ENCODE results near the gene KRTAP10-1.
"Not testable (repeated sequence)": the region's sequence is repeated elsewhere in the genome, so short reads cannot be mapped to it uniquely, and the experiment has no call there.

The KRTAP10-1 gene

GRCh38 chr21:44539991-44540666 is at the start of gene KRTAP10-1:
TSS of gene KRTAP10-1 (minus strand) at chr21:44540195. CDS start at chr21:44540150, 45 bp downstream.
- DNase-seq (ENCODE audit: low spot score) (no peak), FAIRE-seq (no peak)

- FAIRE-seq (no peak), DNase-seq (ENCODE audit: low spot score) (no peak)
These were observed 49.1 kb upstream of the KRTAP10-1 start for GRCh38 chr21:44589094-44589493.

- FAIRE-seq: no peak
- no peak for DNase-seq (ENCODE audit: low spot score)
These were observed 45.9 kb upstream of the KRTAP10-1 start for GRCh38 chr21:44585892-44586291.

- no peak for FAIRE-seq
These were observed 43.8 kb upstream of the KRTAP10-1 start for GRCh38 chr21:44583800-44584147.

GRCh38 chr21:44583089-44583799 is 43.2 kb upstream of the KRTAP10-1 start:
- DNase-seq (ENCODE audit: low spot score): no peak
- FAIRE-seq: no peak

More at GRCh38 chr21:44583800-44584147, 43.8 kb upstream of the KRTAP10-1 start:
- no peak for DNase-seq (ENCODE audit: low spot score)

- no peak for FAIRE-seq
- DNase-seq (ENCODE audit: low spot score): no peak
These were observed 42.1 kb upstream of the KRTAP10-1 start for GRCh38 chr21:44582055-44582454.

- DNase-seq (ENCODE audit: low spot score) (no peak), FAIRE-seq (no peak)
These were observed 41.2 kb upstream of the KRTAP10-1 start for GRCh38 chr21:44581158-44581557.

GRCh38 chr21:44580231-44580821 is 40.3 kb upstream of the KRTAP10-1 start, which contains the start of gene KRTAP10-5:
TSS of gene KRTAP10-5 (minus strand) at chr21:44580604. CDS start at chr21:44580578, 26 bp downstream.
- FAIRE-seq; DNase-seq (ENCODE audit: low spot score): not testable (repeated sequence)

GRCh38 chr21:44579833-44580144 is 39.8 kb upstream of the KRTAP10-1 start:
- no peak for FAIRE-seq

GRCh38 chr21:44579056-44579832 is 39.2 kb upstream of the KRTAP10-1 start:
- no peak for DNase-seq (ENCODE audit: low spot score)
- FAIRE-seq: no peak

More at GRCh38 chr21:44579833-44580144, 39.8 kb upstream of the KRTAP10-1 start:
- DNase-seq (ENCODE audit: low spot score): no peak

- no peak for FAIRE-seq
- DNase-seq (ENCODE audit: low spot score): no peak
These were observed 38.5 kb upstream of the KRTAP10-1 start for GRCh38 chr21:44578371-44579055.

- no peak for FAIRE-seq
- no peak for DNase-seq (ENCODE audit: low spot score)
These were observed 36.0 kb upstream of the KRTAP10-1 start for GRCh38 chr21:44576025-44576420.

- no peak for DNase-seq (ENCODE audit: low spot score)
- FAIRE-seq: no peak
These were observed 35.5 kb upstream of the KRTAP10-1 start for GRCh38 chr21:44575307-44576024.

GRCh38 chr21:44574457-44575306 is 34.7 kb upstream of the KRTAP10-1 start:
- no peak for DNase-seq (ENCODE audit: low spot score)
- no peak for FAIRE-seq

GRCh38 chr21:44573630-44574456 is 33.8 kb upstream of the KRTAP10-1 start, which contains the start of gene KRTAP10-4:
TSS of gene KRTAP10-4 (plus strand) at chr21:44573729. CDS start at chr21:44573759, 30 bp downstream.
- FAIRE-seq; DNase-seq (ENCODE audit: low spot score): not testable (repeated sequence)

GRCh38 chr21:44572959-44573583 is 33.1 kb upstream of the KRTAP10-1 start:
- FAIRE-seq (no peak), DNase-seq (ENCODE audit: low spot score) (peak; percentile 42)

GRCh38 chr21:44571844-44572782 is 32.1 kb upstream of the KRTAP10-1 start:
- FAIRE-seq: no peak
- DNase-seq (ENCODE audit: low spot score): no peak

All from RCC 7860 (cell line).